Keratinocyte (primary cell): ENCODE data around the gene SHOC1.

Experiments used
- CTCF ChIP-seq, 3 experiments: IDR thresholded peaks in 1 of 3; conservative IDR thresholded peaks in 1 of 3; optimal IDR thresholded peaks in 1 of 3; 2 replicates in 2 of 3; 3 replicates in 1 of 3; pipeline versions ENCODE3 to v1.5.1; 2011; ENCODE audit warnings: low read length in 3 of 3, mild to moderate bottlenecking in 3 of 3, moderate library complexity in 2 of 3, control low read depth in 1 of 3, inconsistent platforms in 1 of 3; ENCODE audit not compliant: insufficient read depth in 2 of 3; ENCODE audit errors: extremely low read depth in 1 of 3
- EZH2 ChIP-seq: IDR thresholded peaks from one replicate; pipeline ENCODE4 v1.6.1; 2012; ENCODE audit warnings: inconsistent platforms, mild to moderate bottlenecking, low read length, moderate library complexity

- no peak for TF ChIP-seq CTCF (optimal IDR thresholded peaks at IDR 0.05 in 1 of 3, IDR thresholded peaks at IDR 0.05 in 1 of 3, conservative IDR thresholded peaks at IDR 0.05 in 1 of 3; ENCODE audit: extremely low read depth in 1 of 3, insufficient read depth in 2 of 3, low read length in 3 of 3)
- TF ChIP-seq EZH2 = no peak
Observed at GRCh38 chr9:111842313-111842712, 47.6 kb upstream of the SHOC1 start.
